ENCODE data around the gene C1QTNF2. TPM values are rescaled to one million over a fixed set of nuclear protein-coding genes. Genes with fewer than 3 reads are reported as not detected.

Gene C1QTNF2
- 0.11 and 0.14 TPM in 2 replicates for total RNA-seq
- long read RNA-seq, partial matches to known transcripts, result 0 of 1 reads
- long read RNA-seq, other reads (novel, unspliced or antisense), result 1 of 1 reads

GRCh38 chr5:160369990-160370712, at the start of gene C1QTNF2:
Gene C1QTNF2 (minus strand): TSS chr5:160370626. CDS start chr5:160355011, 15,615 bp downstream.
- Mint-ChIP-seq H3K4me3 (ENCODE audit: low read depth) (peak within 1 kb of the TSS; percentile 65), H3K36me3 (ENCODE audit: insufficient read depth) (no peaks in the 10 kb centered on the region), H3K9me3 (ENCODE audit: low read depth) (no peaks in the 10 kb centered on the region), H3K27me3 (peaks cover 71% of the 10 kb centered on the region), H3K27ac (peak within 1 kb of the TSS; percentile 73), H3K4me1 (ENCODE audit: low read depth) (no peaks in the 10 kb centered on the region)
- TF ChIP-seq CTCF (IDR thresholded peaks at IDR 0.05; ENCODE audit: unreplicated experiment), result no peak
- peak; percentile 17 for DNase-seq (ENCODE audit: low spot score, unreplicated experiment)

GRCh38 chr5:160420331-160420610, 49.8 kb upstream of the C1QTNF2 start:
- TF ChIP-seq CTCF (IDR thresholded peaks at IDR 0.05; ENCODE audit: unreplicated experiment), result no peak
- DNase-seq (ENCODE audit: low spot score, unreplicated experiment), result no peak
- Mint-ChIP-seq H3K4me3 (ENCODE audit: low read depth) (peak overlapping the region; percentile 99), H3K4me1 (ENCODE audit: low read depth) (peaks cover 32% of the 10 kb centered on the region), H3K27ac (no peak overlapping the region), H3K27me3 (no peaks in the 10 kb centered on the region), H3K36me3 (ENCODE audit: insufficient read depth) (peaks cover 2% of the 10 kb centered on the region), H3K9me3 (ENCODE audit: low read depth) (no peaks in the 10 kb centered on the region)

- Mint-ChIP-seq H3K27me3 (no peaks in the 10 kb centered on the region), H3K36me3 (ENCODE audit: insufficient read depth) (peaks cover 4% of the 10 kb centered on the region), H3K27ac (peak overlapping the region; percentile 99), H3K9me3 (ENCODE audit: low read depth) (no peaks in the 10 kb centered on the region), H3K4me3 (ENCODE audit: low read depth) (peak overlapping the region; percentile 99), H3K4me1 (ENCODE audit: low read depth) (peaks cover 31% of the 10 kb centered on the region)
- no peak for DNase-seq (ENCODE audit: low spot score, unreplicated experiment)
- TF ChIP-seq CTCF (IDR thresholded peaks at IDR 0.05; ENCODE audit: unreplicated experiment), result no peak
Measured at GRCh38 chr5:160419458-160420330, 49.3 kb upstream of the C1QTNF2 start.

GRCh38 chr5:160418561-160419457, 48.4 kb upstream of the C1QTNF2 start, which contains the start of gene SLU7:
Gene SLU7 (minus strand): TSS chr5:160419081. CDS start chr5:160415294, 3,787 bp downstream.
- H3K27ac Mint-ChIP-seq, result peak within 1 kb of the TSS; percentile 99
- TF ChIP-seq CTCF (IDR thresholded peaks at IDR 0.05; ENCODE audit: unreplicated experiment), result no peak
- peak; percentile 89 for DNase-seq (ENCODE audit: low spot score, unreplicated experiment)
- H3K9me3 Mint-ChIP-seq (ENCODE audit: low read depth), result no peaks in the 10 kb centered on the region
- H3K27me3 Mint-ChIP-seq, result no peaks in the 10 kb centered on the region
- H3K4me1 Mint-ChIP-seq (ENCODE audit: low read depth), result peaks cover 30% of the 10 kb centered on the region
- H3K4me3 Mint-ChIP-seq (ENCODE audit: low read depth), result peak within 1 kb of the TSS; percentile 99
- H3K36me3 Mint-ChIP-seq (ENCODE audit: insufficient read depth), result peaks cover 4% of the 10 kb centered on the region

Data from progenitor cell of endocrine pancreas (in vitro differentiated cells).